Measurements from ENCODE around the gene SLC4A1AP.

DNA sequence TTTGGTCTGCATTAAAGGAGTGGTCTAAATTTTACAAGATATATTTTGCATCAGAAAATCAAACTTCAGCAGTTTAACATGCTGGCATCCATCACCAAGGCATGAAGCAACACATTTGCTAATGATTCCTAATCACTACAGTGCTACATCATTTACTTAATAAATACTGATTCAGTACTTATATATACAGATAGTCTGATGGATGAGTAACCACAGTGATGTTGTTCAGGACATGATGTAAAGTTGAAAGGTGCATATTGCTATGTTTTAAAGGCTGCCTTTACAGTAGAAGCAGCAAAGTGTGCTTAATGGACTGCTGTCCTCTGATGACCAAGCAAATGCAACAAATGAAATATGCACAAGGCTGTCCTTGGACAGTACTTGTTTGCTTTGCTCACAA lies 11.3 kb upstream of the SLC4A1AP start:
- TF ChIP-seq, protein P1, sequence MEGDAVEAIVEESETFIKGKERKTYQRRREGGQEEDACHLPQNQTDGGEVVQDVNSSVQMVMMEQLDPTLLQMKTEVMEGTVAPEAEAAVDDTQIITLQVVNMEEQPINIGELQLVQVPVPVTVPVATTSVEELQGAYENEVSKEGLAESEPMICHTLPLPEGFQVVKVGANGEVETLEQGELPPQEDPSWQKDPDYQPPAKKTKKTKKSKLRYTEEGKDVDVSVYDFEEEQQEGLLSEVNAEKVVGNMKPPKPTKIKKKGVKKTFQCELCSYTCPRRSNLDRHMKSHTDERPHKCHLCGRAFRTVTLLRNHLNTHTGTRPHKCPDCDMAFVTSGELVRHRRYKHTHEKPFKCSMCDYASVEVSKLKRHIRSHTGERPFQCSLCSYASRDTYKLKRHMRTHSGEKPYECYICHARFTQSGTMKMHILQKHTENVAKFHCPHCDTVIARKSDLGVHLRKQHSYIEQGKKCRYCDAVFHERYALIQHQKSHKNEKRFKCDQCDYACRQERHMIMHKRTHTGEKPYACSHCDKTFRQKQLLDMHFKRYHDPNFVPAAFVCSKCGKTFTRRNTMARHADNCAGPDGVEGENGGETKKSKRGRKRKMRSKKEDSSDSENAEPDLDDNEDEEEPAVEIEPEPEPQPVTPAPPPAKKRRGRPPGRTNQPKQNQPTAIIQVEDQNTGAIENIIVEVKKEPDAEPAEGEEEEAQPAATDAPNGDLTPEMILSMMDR (IDR thresholded peaks at IDR 0.05; ENCODE audit: insufficient read depth, low read depth, low read length): no peak
- no peak for TF ChIP-seq EZH2 (IDR thresholded peaks at IDR 0.05; ENCODE audit: insufficient read depth, low read length)

Measured in astrocyte (in vitro differentiated cells and primary cell).